Endothelial cell of umbilical vein (primary cell): ENCODE data around the gene IFT27. TPM values are rescaled to one million over a fixed set of nuclear protein-coding genes. Genes with fewer than 3 reads are reported as not detected.
"Not testable (repeated sequence)": the region's sequence is repeated elsewhere in the genome, so short reads cannot be mapped to it uniquely, and the experiment has no call there.

ENCODE experiments used
- BruUV-seq: library from RNA; stranded (reverse); fragments of 400-500 nt; replicated peaks from 2 replicates; lab custom pipeline; 2021; lab: Mats Ljungman, UMichigan
- CTCF ChIA-PET: fragments of 300-600, 350-600 bp; sonication (Branson Sonifier 250); formaldehyde crosslinking; loops from one replicate; lab custom pipeline; 2021; ENCODE audit warnings: antibody characterized with exemption, inconsistent platforms; lab: Charles Lee
- POLR2A ChIA-PET: fragments of 300-600, 350-600 bp; sonication (Branson Sonifier 250); formaldehyde crosslinking; loops from one replicate; lab custom pipeline; 2021; ENCODE audit warnings: antibody characterized with exemption, inconsistent platforms; lab: Charles Lee
- DNase-seq: peaks from one replicate; pipeline ENCODE4 v3.0.0-alpha.2; 2011; ENCODE audit warnings: low read depth, low spot score
- FAIRE-seq: peaks from 2 replicates; lab custom pipeline; 2011; peaks lifted over from hg19 to GRCh38; lab: Jason Lieb, UNC
- H2AFZ ChIP-seq: 2 replicates; pipeline ENCODE4 v1.6.0; 2012; ENCODE audit warnings: low read depth, low read length, control low read depth, inconsistent platforms
- H3K27ac ChIP-seq: 2 replicates; pipeline ENCODE4 v1.5.1; 2011; ENCODE audit warnings: low read depth, mild to moderate bottlenecking, control low read depth, low read length, moderate library complexity; ENCODE audit not compliant: insufficient read depth
- H3K27me3 ChIP-seq, 2 experiments: 2 replicates each; pipeline versions ENCODE4 v1.6.0 to v1.6.1; 2011; ENCODE audit warnings: low read length in 2 of 2, mixed read lengths in 1 of 2; ENCODE audit not compliant: control insufficient read depth in 2 of 2, insufficient read depth in 2 of 2
- H3K36me3 ChIP-seq, 2 experiments: 2 replicates in 1 of 2; 3 replicates in 1 of 2; pipeline ENCODE4 v1.5.1; 2011; ENCODE audit warnings: low read length in 2 of 2, mild to moderate bottlenecking in 1 of 2, moderate library complexity in 1 of 2; ENCODE audit not compliant: control insufficient read depth in 2 of 2, insufficient read depth in 2 of 2; ENCODE audit errors: extremely low read depth in 1 of 2
- H3K4me1 ChIP-seq: 3 replicates; pipeline ENCODE4 v1.5.1; 2011; ENCODE audit warnings: mild to moderate bottlenecking, low read length; ENCODE audit not compliant: control insufficient read depth, insufficient read depth; ENCODE audit errors: extremely low read depth
- H3K4me2 ChIP-seq: 2 replicates; pipeline ENCODE4 v1.6.1; 2011; ENCODE audit warnings: low read length, control low read depth, mixed read lengths; ENCODE audit not compliant: insufficient read depth
- H3K4me3 ChIP-seq, 3 experiments: fragments of 200-600 bp in 1 of 3; sonication (generic), shearing (Covaris generic) in 1 of 3; replicated peaks in 1 of 3; 2 replicates each; pipeline ENCODE4 v1.5.1; 2011 to 2016; ENCODE audit warnings: control low read depth in 3 of 3, low read length in 3 of 3, mild to moderate bottlenecking in 2 of 3, inconsistent platforms in 1 of 3, low read depth in 1 of 3, moderate library complexity in 1 of 3; ENCODE audit not compliant: insufficient read depth in 1 of 3
- H3K79me2 ChIP-seq: 2 replicates; pipeline ENCODE4 v1.6.0; 2012; ENCODE audit warnings: low read length, inconsistent platforms; ENCODE audit not compliant: control insufficient read depth, insufficient read depth
- H3K9ac ChIP-seq: replicated peaks from 2 replicates; pipeline ENCODE3; 2011; ENCODE audit warnings: low read length, control low read depth; ENCODE audit not compliant: insufficient read depth; ENCODE audit errors: extremely low read depth
- H3K9me1 ChIP-seq: replicated peaks from 3 replicates; pipeline ENCODE4 v1.6.0; 2011; ENCODE audit warnings: mild to moderate bottlenecking, low read length; ENCODE audit not compliant: control insufficient read depth, insufficient read depth; ENCODE audit errors: extremely low read depth
- H3K9me3 ChIP-seq: replicated peaks from 2 replicates; pipeline ENCODE4 v1.5.1; 2012; ENCODE audit warnings: low read length, inconsistent platforms; ENCODE audit not compliant: control insufficient read depth, insufficient read depth
- H4K20me1 ChIP-seq: replicated peaks from 2 replicates; pipeline ENCODE3; 2011; ENCODE audit warnings: mild to moderate bottlenecking, low read length; ENCODE audit not compliant: control insufficient read depth, insufficient read depth; ENCODE audit errors: extremely low read depth
- EZH2 ChIP-seq: IDR thresholded peaks from 2 replicates; pipeline ENCODE4 v1.6.1; 2012; ENCODE audit warnings: borderline replicate concordance, low read depth, mild to moderate bottlenecking, moderate library complexity, low read length, inconsistent platforms; ENCODE audit not compliant: severe bottlenecking
- FOS ChIP-seq: IDR thresholded peaks from 2 replicates; pipeline ENCODE4 v1.6.1; 2011; ENCODE audit warnings: mild to moderate bottlenecking, low read length, moderate library complexity, borderline replicate concordance; ENCODE audit not compliant: insufficient read depth
- GATA2 ChIP-seq: IDR thresholded peaks from 2 replicates; pipeline ENCODE4 v1.7.0; 2011; ENCODE audit warnings: low read depth, mild to moderate bottlenecking, moderate library complexity, mixed read lengths, low read length; ENCODE audit not compliant: insufficient read length, insufficient read depth
- JUN ChIP-seq: IDR thresholded peaks from 2 replicates; pipeline ENCODE4 v1.6.1; 2011; ENCODE audit warnings: borderline replicate concordance, low read depth; ENCODE audit not compliant: insufficient read length, insufficient read depth
- MYC ChIP-seq: IDR thresholded peaks from one replicate; pipeline ENCODE4 v1.6.1; 2011; ENCODE audit warnings: mild to moderate bottlenecking, low read depth, low read length
- POLR2A ChIP-seq: IDR thresholded peaks from 2 replicates; pipeline ENCODE4 v1.6.1; 2012; ENCODE audit warnings: low read depth, mild to moderate bottlenecking, control low read depth, low read length
- POLR2AphosphoS5 ChIP-seq: IDR thresholded peaks from 2 replicates; pipeline ENCODE4 v1.6.1; 2012; ENCODE audit warnings: low read depth, mild to moderate bottlenecking, control low read depth, low read length, moderate library complexity; ENCODE audit not compliant: insufficient read depth
- dilution Hi-C: fragments of 300-500 bp; cut with MboI; formaldehyde crosslinking; loops from one replicate; pipeline ENCODE4 v1.15.0; 2019; ENCODE audit warnings: low sequenced_read_pairs; ENCODE audit not compliant: extremely low pct_ligation_motif_present
- intact Hi-C: fragments of 100-400 bp; cut with micrococcal nuclease; formaldehyde crosslinking; loops from one replicate; pipeline ENCODE4 v1.10.0; 2022
- polyA plus RNA-seq, 4 experiments: library from polyadenylated mRNA; depleted of rRNA in 3 of 4; stranded (reverse) in 3 of 4; unstranded in 1 of 4; fragments of >200 nt; gene quantifications; 2 replicates each; pipeline versions ENCODE4 v1.2.1 to v1.2.3, GENCODE V29; 2011 to 2012; ENCODE audit warnings: missing spikeins in 1 of 4
- total RNA-seq: library from RNA; stranded (reverse); gene quantifications from 2 replicates; pipeline ENCODE4 v1.2.3, GENCODE V29; 2021
- TF ChIP-seq, protein P1 (sequence below), 2 donors: IDR thresholded peaks; 1 replicate in 1 of 2; 2 replicates in 1 of 2; pipeline ENCODE4 v1.5.1; 2011; ENCODE audit warnings: low read length in 2 of 2, mild to moderate bottlenecking in 2 of 2, moderate library complexity in 2 of 2, control low read depth in 1 of 2, inconsistent platforms in 1 of 2, low read depth in 1 of 2; ENCODE audit not compliant: insufficient read depth in 1 of 2; ENCODE audit errors: extremely low read depth in 1 of 2
- TF ChIP-seq, protein P2 (sequence below): IDR thresholded peaks from 2 replicates; pipeline ENCODE4 v1.6.1; 2011; ENCODE audit not compliant: insufficient read depth, insufficient read length

The IFT27 gene
- total and polyA plus RNA-seq, 2 donors (not counting 3 experiments of a cell fraction or from before 2014, with no cell fraction given): 29.9 to 33.7 TPM

DNA sequence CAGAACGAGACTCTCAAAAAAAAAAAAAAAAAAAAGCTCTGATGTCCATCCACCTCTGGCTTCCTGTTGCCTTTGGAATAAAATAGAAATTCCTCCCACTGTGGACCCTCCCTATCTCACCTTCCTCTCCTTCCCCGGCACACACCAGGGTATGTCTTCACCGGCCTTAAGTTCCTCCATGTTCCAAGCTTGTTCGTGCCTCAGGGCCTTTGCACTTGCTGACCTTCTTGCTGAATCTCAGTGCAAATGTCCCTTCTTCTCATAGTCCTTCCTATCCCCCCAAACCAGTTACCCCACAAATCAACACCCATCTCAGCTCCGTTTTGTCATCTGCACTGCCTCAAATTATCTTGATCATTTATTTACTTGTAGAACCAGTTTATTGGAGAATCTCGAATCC lies 20.6 kb downstream of the IFT27 start:
- BruUV-seq: no TSS peak
- Histone ChIP-seq H3K27ac (no peak overlapping the region), H3K27me3 (peaks cover 0 to 4% of the 10 kb centered on the region in 2 experiments), H3K4me2 (no peak overlapping the region), H4K20me1 (no peaks in the 10 kb centered on the region), H2AFZ (no peak overlapping the region), H3K9me3 (no peaks in the 10 kb centered on the region), H3K36me3 (no peaks in the 10 kb centered on the region), H3K9me1 (no peaks in the 10 kb centered on the region), H3K4me3 (no peak overlapping the region), H3K79me2 (no peaks in the 10 kb centered on the region), H3K9ac (no peak overlapping the region), H3K4me1 (no peaks in the 10 kb centered on the region)
- no peak for TF ChIP-seq FOS
- no peak for TF ChIP-seq GATA2
- TF ChIP-seq, protein P1, sequence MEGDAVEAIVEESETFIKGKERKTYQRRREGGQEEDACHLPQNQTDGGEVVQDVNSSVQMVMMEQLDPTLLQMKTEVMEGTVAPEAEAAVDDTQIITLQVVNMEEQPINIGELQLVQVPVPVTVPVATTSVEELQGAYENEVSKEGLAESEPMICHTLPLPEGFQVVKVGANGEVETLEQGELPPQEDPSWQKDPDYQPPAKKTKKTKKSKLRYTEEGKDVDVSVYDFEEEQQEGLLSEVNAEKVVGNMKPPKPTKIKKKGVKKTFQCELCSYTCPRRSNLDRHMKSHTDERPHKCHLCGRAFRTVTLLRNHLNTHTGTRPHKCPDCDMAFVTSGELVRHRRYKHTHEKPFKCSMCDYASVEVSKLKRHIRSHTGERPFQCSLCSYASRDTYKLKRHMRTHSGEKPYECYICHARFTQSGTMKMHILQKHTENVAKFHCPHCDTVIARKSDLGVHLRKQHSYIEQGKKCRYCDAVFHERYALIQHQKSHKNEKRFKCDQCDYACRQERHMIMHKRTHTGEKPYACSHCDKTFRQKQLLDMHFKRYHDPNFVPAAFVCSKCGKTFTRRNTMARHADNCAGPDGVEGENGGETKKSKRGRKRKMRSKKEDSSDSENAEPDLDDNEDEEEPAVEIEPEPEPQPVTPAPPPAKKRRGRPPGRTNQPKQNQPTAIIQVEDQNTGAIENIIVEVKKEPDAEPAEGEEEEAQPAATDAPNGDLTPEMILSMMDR (IDR thresholded peaks at IDR 0.05; ENCODE audit: extremely low read depth in 1 of 2, insufficient read depth in 1 of 2, low read depth in 1 of 2, low read length in 2 of 2): no peak
- TF ChIP-seq, protein P2, sequence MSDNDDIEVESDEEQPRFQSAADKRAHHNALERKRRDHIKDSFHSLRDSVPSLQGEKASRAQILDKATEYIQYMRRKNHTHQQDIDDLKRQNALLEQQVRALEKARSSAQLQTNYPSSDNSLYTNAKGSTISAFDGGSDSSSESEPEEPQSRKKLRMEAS: no peak
- no peak for TF ChIP-seq MYC
- no peak for TF ChIP-seq POLR2AphosphoS5
- TF ChIP-seq JUN: no peak
- no peak for TF ChIP-seq EZH2
- no peak for TF ChIP-seq POLR2A
- ChIA-PET POLR2A (no interaction called here), CTCF (interaction anchor here (0.8 to 6.4 kb wide), 5 partner anchors 13 to 227 kb away, joined by 3 to 75 read pairs (median 10); partner anchors contain the start of gene IFT27)
- FAIRE-seq (no peak), DNase-seq (no peak)
- dilution Hi-C loops: no loop called here
- intact Hi-C loops: loop anchor here (5.0 kb wide), 1 partner anchor 213 kb away; no protein-coding TSS in a partner anchor

DNA sequence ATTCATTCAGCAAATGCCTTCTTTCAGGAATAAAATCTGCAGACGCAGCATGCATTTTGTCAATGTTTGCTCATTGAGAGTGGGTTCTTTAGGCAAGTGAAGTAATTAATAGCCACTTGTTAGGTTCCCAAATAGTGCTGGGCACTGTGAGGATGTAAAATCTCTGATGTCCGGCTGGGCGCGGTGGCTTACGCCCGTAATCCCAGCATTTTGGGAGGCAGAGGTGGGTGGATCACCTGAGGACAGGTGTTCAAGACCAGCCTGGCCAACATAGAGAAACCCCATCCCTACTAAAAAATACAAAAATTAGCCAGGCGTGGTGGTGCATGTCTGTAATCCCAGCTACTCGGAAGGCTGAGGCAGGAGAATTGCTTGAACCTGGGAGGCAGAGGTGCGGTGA lies 21.0 kb downstream of the IFT27 start:
- H3K79me2 ChIP-seq, BruUV-seq, H3K9me3 ChIP-seq, H3K36me3 ChIP-seq, H3K9ac ChIP-seq, H2AFZ ChIP-seq, DNase-seq, H3K4me3 ChIP-seq, H3K27ac ChIP-seq, H4K20me1 ChIP-seq, H3K27me3 ChIP-seq, H3K4me1 ChIP-seq, dilution Hi-C loops, POLR2A ChIA-PET, H3K9me1 ChIP-seq, H3K4me2 ChIP-seq, FAIRE-seq: not testable (repeated sequence)
- CTCF ChIA-PET: interaction anchor here (1.7 to 6.4 kb wide), 4 partner anchors 13 to 223 kb away, joined by 5 to 75 read pairs (median 24); partner anchors contain the start of gene IFT27
- intact Hi-C loops: loop anchor here (5.0 kb wide), 1 partner anchor 213 kb away; no protein-coding TSS in a partner anchor
